Sigmoid colon (tissue), 7 donors: ENCODE measurements around the gene ISLR2. TPM values are rescaled to one million over a fixed set of nuclear protein-coding genes. Genes with fewer than 3 reads are reported as not detected.

Source experiments
- DNase-seq: peaks from one replicate; pipeline ENCODE4 v3.0.0-alpha.2; 2019
- H3K27ac ChIP-seq, 4 donors: fragments of 200-600 bp; sonication (generic); one replicate each; pipeline ENCODE4 v1.5.1; 2016 to 2019; ENCODE audit warnings: mild to moderate bottlenecking in 1 of 4
- H3K27me3 ChIP-seq, 3 donors: fragments of 200-600 bp; sonication (generic); one replicate each; pipeline ENCODE4 v1.5.1; 2019; ENCODE audit warnings: mild to moderate bottlenecking in 1 of 3
- H3K36me3 ChIP-seq, 4 donors: fragments of 200-600 bp; sonication (generic); one replicate each; pipeline ENCODE4 v1.5.1; 2016 to 2019
- H3K4me1 ChIP-seq, 4 donors: fragments of 200-600 bp; sonication (generic); one replicate each; pipeline ENCODE4 v1.5.1; 2017 to 2019
- H3K4me3 ChIP-seq, 4 donors: fragments of 200-600 bp; sonication (generic); one replicate each; pipeline ENCODE4 v1.5.1; 2017 to 2019; ENCODE audit warnings: mild to moderate bottlenecking in 2 of 4, moderate library complexity in 1 of 4
- H3K9me3 ChIP-seq, 4 donors: fragments of 200-600 bp in 3 of 4; sonication (generic) in 3 of 4; one replicate each; pipeline versions ENCODE4 v1.5.1 to v1.6.1; 2013 to 2019
- CTCF ChIP-seq, 4 experiments: fragments of 450-650 bp in 3 of 4; fragments of 200-600 bp in 1 of 4; IDR thresholded peaks; one replicate each; pipeline ENCODE4 v1.5.1; 2016 to 2019; ENCODE audit warnings: antibody characterized with exemption in 4 of 4, mild to moderate bottlenecking in 3 of 4, moderate library complexity in 2 of 4
- EP300 ChIP-seq, 4 donors: sonication (generic); formaldehyde crosslinking; IDR thresholded peaks; one replicate each; pipeline ENCODE4 v1.6.1; 2017; ENCODE audit warnings: antibody characterized with exemption in 4 of 4
- POLR2A ChIP-seq, 2 donors: fragments of 450-650 bp; IDR thresholded peaks; one replicate each; pipeline ENCODE4 v1.6.1; 2016; ENCODE audit warnings: antibody characterized with exemption in 2 of 2, mild to moderate bottlenecking in 2 of 2, moderate library complexity in 2 of 2
- POLR2AphosphoS5 ChIP-seq, 4 donors: sonication (generic); formaldehyde crosslinking; IDR thresholded peaks; one replicate each; pipeline ENCODE4 v1.6.1; 2017; ENCODE audit warnings: antibody characterized with exemption in 4 of 4
- WGBS, 2 donors: extraction: QIAGEN DNeasy Blood & Tissue Kit; methylation state at CpG; one replicate each; pipeline ENCODE4 v1.1.7; 2013; 5-methylcytosine and 5-hydroxymethylcytosine counted together
- intact Hi-C: fragments of 100-400 bp; cut with DNase I; formaldehyde crosslinking; loops from one replicate; pipeline ENCODE4 v1.15.1; 2023
- polyA plus RNA-seq, 3 donors: library from polyadenylated mRNA; stranded (reverse); fragments of 200-250 nt; gene quantifications; one replicate each; pipeline ENCODE4 v1.2.3, GENCODE V29; 2013
- total RNA-seq, 4 donors: library from RNA; depleted of rRNA; stranded (reverse); fragments of >200 nt; gene quantifications; one replicate each; pipeline ENCODE4 v1.1.0, GENCODE V29; 2016
- donor health status: healthy with polysubstance abuse.
- donor health status: Bipolar disorder and iron deficiency.
- donor health status: healthy.

Gene ISLR2
- total and polyA plus RNA-seq, 7 donors: 0.16 to 2.2 (median 1.1) TPM; not detected in 2

- TF ChIP-seq POLR2A (IDR thresholded peaks at IDR 0.05): no peak
- H3K4me1 ChIP-seq: peaks cover 0 to 71% (median 58%) of the 10 kb centered on the region in 4 donors
Observed at GRCh38 chr15:74133694-74134386, 3.5 kb downstream of the ISLR2 start.

GRCh38 chr15:74134387-74135027 is 4.1 kb downstream of the ISLR2 start:
- H3K4me1 ChIP-seq: peaks cover 0 to 64% (median 52%) of the 10 kb centered on the region in 4 donors
- intact Hi-C loops: loop anchor here (10.0 kb wide), 1 partner anchor 160 kb away; no protein-coding TSS in a partner anchor

More at GRCh38 chr15:74133694-74134386, 3.5 kb downstream of the ISLR2 start:
- Histone ChIP-seq H3K27ac (no peak overlapping the region), H3K36me3 (no peaks in the 10 kb centered on the region), H3K4me3 (no peak overlapping the region), H3K27me3 (peaks cover 67 to 100% (median 93%) of the 10 kb centered on the region in 3 donors), H3K9me3 (no peaks in the 10 kb centered on the region)
- DNase-seq: no peak
- intact Hi-C loops: loop anchor here (10.0 kb wide), 1 partner anchor 159 kb away; no protein-coding TSS in a partner anchor
- WGBS, 2 donors: 10 to 25% methylated on average over 71 of the region's 71 CpGs

GRCh38 chr15:74135041-74135565 is 4.7 kb downstream of the ISLR2 start:
- WGBS, 2 donors: 13 to 18% methylated on average over 27 of the region's 27 CpGs
- intact Hi-C loops: loop anchor here (10.0 kb wide), 1 partner anchor 160 kb away; no protein-coding TSS in a partner anchor
- Histone ChIP-seq H3K36me3 (no peaks in the 10 kb centered on the region), H3K4me1 (peaks cover 0 to 58% (median 46%) of the 10 kb centered on the region in 4 donors), H3K4me3 (no peak overlapping the region), H3K9me3 (no peaks in the 10 kb centered on the region), H3K27me3 (peaks cover 56 to 98% (median 85%) of the 10 kb centered on the region in 3 donors), H3K27ac (peak overlapping the region in 2 of 4 donors; percentile 66 to 68)
- no peak for DNase-seq
- TF ChIP-seq EP300 (IDR thresholded peaks at IDR 0.05) (no peak), POLR2AphosphoS5 (IDR thresholded peaks at IDR 0.05) (no peak), POLR2A (IDR thresholded peaks at IDR 0.05) (no peak), CTCF (IDR thresholded peaks at IDR 0.05) (no peak)

More at GRCh38 chr15:74134387-74135027, 4.1 kb downstream of the ISLR2 start:
- H3K9me3 ChIP-seq: no peaks in the 10 kb centered on the region
- WGBS, 2 donors: 11 to 12% methylated on average over 53 of the region's 53 CpGs
- H3K27ac ChIP-seq: no peak overlapping the region
- TF ChIP-seq CTCF (IDR thresholded peaks at IDR 0.05) (peak in 3 of 4 experiments; percentile 11 to 41 (median 35)), EP300 (IDR thresholded peaks at IDR 0.05) (no peak)
- no peaks in the 10 kb centered on the region for H3K36me3 ChIP-seq
- no peak overlapping the region for H3K4me3 ChIP-seq
- peak; percentile 73 for DNase-seq
- peaks cover 62 to 100% (median 91%) of the 10 kb centered on the region in 3 donors for H3K27me3 ChIP-seq

- Histone ChIP-seq H3K9me3 (no peaks in the 10 kb centered on the region), H3K27ac (peak overlapping the region; percentile 51 to 68 (median 62)), H3K4me1 (peaks cover 0 to 50% (median 37%) of the 10 kb centered on the region in 4 donors), H3K27me3 (peaks cover 43 to 91% (median 71%) of the 10 kb centered on the region in 3 donors), H3K36me3 (no peaks in the 10 kb centered on the region), H3K4me3 (peak overlapping the region; percentile 17 to 55 (median 48))
- TF ChIP-seq EP300 (IDR thresholded peaks at IDR 0.05) (no peak), POLR2AphosphoS5 (IDR thresholded peaks at IDR 0.05) (no peak), POLR2A (IDR thresholded peaks at IDR 0.05) (no peak), CTCF (IDR thresholded peaks at IDR 0.05) (no peak)
- intact Hi-C loops: loop anchor here (2.0 to 10.0 kb wide), 2 partner anchors 38 to 162 kb away; no protein-coding TSS in a partner anchor
- no peak for DNase-seq
- 3 to 5% methylated on average over 26 of the region's 26 CpGs for WGBS, 2 donors
Observed at GRCh38 chr15:74136540-74136813, 6.1 kb downstream of the ISLR2 start.
